NOMO-1 treated with dmso at 0.1 percent for 144 hours (cell line): Measurements from ENCODE around the gene GPRC5C.
"Not testable (repeated sequence)": the region's sequence is repeated elsewhere in the genome, so short reads cannot be mapped to it uniquely, and the experiment has no call there.

ENCODE experiments used
- DNase-seq: peaks from one replicate; lab custom pipeline; 2025; ENCODE audit not compliant: unreplicated experiment; lab: John Stamatoyannopoulos, UW

Gene GPRC5C

DNA sequence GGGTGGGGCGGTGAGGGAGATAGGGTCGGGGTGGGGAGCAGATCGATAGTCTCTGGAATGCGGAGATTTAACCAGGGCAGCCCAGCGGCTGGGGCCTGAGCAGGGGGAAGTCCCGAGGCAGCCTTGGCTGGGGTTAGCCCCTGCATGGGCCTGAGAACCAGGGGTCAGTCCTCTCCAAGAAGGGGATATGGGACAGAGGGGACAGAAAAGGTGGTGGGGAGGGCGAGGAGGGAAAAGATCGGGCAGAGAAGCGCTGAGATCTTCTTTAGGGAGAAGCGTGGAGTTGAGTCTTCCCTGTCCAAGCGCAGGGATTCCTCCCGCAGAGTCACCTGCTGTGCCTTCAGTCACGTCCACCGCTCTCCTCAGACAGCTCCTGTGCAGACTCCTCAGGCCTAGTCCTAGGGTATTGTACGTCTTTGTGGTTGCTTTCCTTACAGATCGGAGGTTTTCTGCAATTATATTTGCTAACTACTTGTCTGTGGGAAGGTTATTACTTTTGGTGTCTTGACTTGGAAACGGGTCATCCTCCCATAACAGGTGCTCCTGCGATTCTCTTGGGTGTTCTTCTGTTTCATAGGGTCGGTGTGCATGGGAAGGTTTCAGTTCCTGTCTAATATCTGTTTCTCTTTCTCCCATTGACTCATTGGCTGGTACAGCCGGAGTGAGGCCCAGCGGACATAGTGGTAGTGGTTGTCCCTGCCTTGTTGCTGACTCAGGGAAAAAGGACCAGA, 35.5 kb downstream of the GPRC5C start:
- DNase-seq: peak; percentile 54

DNA sequence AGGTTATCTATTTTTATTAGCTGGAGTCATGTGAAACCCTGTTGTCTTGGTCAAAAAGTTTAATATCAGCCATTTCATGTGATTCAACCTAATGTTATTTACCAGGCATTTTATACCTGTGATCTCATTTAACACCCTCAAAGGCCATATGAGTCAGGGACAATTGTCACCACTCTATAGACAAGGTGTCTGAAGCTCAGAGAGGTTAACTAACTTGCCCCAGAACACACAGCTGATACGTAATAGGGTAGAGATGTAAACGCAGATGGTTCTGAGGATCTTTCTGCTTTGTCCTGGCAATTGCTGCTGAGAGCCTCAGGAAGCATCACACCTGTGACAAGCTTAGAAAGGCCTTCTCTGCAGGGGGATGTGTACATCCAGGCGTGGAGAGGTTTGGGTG, 39.5 kb downstream of the GPRC5C start:
- DNase-seq: no peak

DNA sequence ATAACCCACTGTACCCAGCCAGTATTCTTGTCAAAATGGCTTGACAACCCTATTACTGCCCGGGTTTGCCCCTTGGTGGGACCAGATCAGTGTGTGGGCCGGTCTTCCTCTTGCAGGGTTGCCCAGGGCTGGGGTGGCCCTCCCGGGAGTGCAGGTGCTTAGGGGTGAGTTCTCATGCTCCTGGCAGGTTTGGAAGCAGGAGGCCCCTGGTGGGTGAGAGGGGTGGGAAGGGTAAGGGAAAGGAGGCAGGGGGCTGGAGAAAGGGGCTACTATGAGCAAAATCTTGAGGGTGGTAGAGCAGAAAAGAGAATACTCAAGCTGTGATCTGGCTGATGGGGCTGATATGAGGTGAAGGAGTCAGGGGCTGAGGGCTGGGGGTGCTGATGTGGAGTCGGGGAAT, 41.0 kb downstream of the GPRC5C start:
- DNase-seq: no peak

DNA sequence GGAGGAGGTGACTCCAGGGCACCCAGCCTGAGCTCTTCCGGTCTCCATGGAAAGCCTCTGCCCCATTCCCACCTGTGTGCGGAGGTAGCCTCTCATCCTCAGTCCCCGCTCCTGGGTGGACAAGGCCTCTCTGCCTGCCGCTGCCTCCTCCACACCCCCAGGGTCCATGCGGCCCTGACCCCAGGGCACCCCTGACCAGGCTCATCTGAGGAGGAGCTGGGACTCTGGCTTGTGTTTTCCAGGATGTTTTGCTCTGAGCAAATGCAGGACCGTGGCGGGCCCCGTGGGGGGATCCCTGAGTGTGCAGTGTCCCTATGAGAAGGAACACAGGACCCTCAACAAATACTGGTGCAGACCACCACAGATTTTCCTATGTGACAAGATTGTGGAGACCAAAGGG, 41.4 kb downstream of the GPRC5C start:
- no peak for DNase-seq

DNA sequence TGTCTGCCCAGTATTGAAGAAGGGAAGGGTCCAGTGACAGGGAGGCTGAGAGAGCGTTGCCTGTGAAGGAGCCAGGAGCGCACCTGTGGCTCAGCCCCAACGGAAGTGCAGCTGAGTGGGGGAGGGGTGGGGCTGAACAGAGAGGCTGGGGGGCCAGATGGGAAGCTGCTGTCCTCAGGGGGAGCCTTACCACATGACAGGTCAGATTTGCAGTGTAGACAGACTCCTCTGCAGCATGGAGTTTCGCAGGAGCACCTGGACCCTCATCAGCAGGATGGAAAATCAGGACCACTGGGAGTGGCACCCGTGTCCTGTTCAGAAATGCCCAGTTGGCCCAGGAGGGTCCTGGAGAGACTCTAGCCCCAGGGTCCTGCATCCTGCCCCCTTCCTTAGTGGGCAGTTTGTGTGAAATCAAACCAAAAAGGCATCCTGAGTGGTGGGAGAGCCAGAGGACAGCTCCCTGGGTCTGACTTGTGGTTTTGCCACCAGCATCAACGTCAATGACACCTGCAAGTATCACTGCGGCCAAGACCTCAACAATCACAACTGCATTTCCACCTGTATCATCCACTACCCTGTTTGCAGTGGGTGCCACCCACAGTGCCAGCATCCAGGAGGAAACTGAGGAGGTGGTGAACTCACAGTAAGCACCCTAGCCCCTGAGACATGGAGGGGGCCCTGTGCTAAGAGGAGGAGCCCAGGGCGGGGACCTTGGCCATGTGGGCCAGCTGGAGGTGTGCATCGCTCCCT, 42.3 kb downstream of the GPRC5C start:
- DNase-seq: no peak

DNA sequence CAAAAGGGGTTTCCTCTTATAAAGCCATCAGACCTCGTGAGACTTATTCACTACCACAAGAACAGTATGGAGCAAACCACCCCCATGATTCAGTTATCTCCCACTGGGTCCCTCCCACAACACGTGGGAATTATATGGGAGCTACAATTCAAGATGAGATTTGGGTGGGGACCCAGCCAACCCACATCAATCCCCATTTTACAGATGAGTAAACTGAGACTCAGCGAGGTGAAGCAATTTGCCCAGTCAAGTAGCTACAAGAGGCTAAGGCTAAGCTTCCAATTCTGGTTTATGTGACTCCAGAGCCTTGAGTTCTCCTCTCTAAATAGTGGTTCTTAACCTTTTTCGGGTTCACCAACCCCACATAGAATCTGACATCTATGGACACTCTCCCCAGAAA, 43.3 kb downstream of the GPRC5C start:
- no peak for DNase-seq

DNA sequence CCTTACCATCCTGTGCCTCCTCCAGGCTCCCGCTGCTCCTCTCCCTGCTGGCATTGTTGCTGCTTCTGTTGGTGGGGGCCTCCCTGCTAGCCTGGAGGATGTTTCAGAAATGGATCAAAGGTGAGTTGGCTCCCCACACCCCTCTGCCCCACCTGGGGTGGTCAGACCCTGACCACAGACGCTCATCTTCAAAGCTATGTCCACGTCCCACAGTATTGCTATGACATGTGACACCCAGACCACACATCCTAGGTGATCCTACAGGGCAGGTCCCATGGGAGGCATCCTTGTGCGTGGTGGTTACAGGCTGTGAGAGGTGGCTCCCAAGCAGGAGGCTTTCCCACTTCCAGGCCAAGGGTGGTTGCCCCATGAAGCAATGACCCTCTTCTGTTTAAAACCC, 45.5 kb downstream of the GPRC5C start:
- no peak for DNase-seq

DNA sequence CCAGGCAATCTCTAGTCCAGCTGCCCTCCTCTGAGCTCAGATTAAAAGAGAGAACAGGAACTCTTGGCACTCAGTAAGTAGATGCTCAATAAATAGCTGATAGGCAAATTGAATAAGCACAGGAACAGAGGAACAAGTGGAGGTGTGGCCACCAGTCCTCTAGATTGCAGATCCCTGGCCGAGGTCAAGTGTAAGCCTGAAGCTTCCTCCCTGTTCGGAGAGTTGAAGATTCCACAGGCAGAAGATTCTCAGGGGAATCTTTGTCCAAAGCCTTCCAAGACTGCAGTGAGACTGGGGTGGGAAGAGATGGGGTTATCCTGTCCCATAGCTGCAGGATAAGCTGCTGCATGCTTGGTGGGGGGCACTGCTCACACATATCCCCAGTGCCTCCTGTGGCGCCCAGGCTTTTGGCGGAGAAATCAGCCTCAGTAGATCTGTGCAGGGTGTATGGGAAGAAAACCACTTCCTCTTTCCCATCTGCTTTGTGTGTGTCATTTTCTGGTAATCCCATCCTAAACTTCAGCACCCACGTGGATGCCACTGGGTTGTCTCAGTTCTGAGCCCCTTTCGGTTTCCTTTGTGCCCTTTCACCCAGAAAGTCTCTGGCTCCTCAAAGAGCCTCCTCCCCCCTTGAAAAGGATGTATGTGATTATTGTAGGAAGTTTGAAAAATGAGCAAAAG, 46.7 kb downstream of the GPRC5C start:
- DNase-seq: peak; percentile 61

DNA sequence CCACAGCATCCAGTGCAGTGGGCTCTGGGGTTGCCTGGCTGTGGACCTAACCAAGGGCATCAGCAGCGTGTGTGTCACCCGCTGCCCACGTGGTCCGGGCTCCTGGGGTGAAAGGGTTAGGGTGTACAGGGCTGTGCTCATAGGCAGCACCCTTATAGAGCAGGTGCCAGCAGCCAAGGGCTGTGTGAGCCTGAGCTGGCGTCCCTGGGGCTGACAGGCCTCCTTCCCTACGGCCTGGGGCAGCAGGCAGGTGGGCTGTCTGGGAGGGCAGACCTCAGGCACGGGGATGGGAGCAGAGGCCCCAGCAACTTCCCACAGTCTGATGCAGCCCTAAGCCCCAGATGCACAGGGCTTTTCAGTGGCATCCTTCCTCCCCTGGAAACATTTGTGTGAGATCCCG, 48.4 kb downstream of the GPRC5C start:
- DNase-seq: no peak

DNA sequence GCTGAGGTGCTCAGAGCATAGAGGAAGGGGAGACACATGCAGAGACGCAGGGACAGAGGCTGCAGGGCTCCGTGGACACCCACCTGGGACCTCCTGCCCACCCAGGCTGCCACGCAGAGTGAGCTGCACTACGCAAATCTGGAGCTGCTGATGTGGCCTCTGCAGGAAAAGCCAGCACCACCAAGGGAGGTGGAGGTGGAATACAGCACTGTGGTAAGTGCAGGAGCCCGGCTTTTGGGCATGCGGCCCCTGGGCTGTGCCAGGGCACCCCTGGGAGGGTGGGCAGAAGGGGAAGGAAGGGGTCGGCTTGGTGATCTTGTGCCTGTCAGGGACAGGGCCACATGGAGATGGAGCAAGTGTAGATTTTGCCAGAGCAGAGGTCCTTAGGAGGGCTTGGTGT, 49.7 kb downstream of the GPRC5C start:
- DNase-seq: no peak

DNA sequence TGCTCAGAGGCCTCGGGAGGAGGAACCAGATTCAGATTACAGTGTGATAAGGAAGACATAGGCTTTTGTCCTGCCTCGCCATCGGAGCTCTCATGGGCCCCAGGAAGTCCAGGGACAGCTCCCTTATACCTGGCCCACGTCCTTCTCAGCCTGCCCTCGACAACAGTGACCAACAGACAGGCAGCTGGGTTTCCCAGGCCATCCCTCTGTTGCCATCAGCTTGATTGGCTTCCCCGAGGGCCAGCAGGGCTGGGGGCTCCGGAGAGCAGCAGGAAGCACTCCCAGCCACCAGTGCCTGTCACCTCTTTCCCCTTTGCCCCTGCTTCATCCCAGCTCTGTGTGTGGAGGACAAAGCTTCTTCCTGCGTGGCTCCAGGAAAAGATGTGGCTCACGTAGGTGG, 52.2 kb downstream of the GPRC5C start:
- no peak for DNase-seq

DNA sequence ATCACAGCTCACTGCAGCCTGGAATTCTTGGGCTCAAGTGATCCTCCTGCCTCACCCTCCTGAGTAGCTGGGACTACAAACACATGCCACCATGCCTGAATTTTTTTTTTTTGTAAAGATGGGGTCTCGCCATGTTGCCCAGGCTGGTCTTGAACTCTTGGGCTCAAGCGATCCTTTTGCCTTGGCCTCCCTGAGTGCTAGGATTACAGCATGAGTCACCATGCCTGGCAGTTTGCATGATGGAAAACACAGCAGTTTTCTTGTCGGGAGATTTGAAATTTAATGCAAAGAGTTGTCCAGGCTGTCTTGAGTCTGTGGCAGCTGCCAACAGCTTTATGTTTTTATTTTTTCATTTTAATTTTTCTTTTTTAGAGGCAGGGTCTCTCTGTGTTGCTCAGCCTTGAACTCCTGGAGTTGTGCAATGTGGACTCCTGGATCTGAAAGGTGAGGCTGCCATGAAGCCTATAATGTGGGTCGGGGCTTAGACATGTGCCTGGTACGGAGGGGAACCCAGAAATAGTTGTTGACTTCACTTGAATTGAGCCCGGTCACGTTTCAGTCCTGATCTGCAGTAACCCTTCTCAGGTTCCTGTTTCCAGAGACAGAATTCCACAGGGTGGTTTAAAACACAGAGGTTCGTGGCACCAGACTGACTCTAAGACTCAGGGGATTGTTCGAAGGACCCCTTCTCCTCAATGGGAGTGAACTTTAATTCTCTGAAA, 53.3 kb downstream of the GPRC5C start:
- no peak for DNase-seq

DNA sequence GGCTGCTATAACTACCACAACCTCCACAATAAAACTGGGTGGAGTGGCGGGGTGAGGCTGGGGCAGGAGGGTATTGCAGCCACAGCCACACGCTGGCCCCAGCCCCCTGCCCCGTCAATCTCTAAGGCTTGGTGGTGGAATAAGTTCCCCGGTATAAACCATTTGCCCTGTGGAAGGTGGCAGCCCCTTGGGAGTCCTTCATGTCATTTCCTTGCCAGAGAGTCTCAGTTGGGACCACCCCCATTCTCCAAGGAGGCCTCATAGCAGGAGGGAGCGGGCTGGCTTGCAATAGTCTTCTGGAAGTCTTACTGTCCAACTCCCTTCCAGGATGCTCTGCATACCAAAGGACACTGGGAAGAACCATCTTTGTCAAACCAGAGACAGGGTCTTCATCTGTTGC, 54.0 kb downstream of the GPRC5C start:
- no peak for DNase-seq

DNA sequence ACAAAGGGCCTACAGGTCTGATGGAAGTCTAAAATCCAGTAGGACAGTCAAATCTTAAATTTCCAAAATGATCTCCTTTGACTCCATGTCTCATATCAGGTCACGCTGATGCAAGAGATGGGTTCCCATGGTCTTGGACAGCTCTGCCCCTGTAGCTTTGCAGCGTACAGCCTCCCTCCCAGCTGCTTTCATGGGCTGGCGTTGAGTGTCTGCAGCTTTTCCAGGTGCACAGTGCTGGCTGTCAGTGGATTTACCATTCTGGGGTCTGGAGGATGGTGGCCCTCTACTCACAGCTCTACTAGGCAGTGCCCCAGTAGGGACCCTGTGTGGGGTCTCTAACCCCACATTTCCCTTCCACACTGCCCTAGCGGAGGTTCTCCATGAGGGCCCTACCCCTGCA, 56.4 kb downstream of the GPRC5C start:
- not testable (repeated sequence) for DNase-seq

DNA sequence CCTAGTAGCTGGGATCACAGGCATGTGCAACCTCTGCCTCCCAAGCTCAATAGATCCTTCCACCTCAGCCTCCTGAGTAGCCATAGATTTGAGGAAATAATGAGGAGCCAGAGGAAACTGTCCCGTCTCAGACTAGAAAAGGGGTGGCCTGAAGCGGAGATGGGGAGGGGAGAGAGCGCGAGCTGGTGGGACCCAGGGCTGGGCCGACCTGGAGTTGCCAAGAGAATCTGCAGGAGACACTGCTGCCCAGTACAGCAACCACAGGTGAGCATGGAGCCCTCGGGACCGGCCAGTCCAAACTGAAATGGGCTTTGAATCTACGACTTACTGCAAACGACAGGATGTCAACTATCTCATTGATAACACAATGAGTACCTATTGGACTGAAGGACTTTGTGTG, 58.8 kb downstream of the GPRC5C start:
- no peak for DNase-seq

DNA sequence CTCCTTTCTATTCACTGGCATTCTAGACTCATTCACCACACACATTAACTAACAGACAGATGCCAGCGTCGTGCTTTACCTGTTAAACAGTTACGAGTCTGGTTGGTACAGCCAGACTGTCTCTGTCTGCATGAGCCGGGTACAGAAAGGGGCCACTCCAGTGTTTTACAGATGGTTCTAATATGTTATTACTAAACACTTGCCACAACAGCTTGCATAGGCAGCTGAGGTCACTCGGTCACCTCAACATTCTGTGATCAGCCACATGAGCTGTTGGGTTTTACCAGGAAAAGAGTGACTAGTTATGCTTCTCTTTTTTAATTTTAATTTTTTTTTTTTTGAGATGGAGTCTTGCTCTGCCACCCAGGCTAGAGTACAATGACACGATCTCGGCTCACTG, 59.7 kb downstream of the GPRC5C start:
- no peak for DNase-seq

DNA sequence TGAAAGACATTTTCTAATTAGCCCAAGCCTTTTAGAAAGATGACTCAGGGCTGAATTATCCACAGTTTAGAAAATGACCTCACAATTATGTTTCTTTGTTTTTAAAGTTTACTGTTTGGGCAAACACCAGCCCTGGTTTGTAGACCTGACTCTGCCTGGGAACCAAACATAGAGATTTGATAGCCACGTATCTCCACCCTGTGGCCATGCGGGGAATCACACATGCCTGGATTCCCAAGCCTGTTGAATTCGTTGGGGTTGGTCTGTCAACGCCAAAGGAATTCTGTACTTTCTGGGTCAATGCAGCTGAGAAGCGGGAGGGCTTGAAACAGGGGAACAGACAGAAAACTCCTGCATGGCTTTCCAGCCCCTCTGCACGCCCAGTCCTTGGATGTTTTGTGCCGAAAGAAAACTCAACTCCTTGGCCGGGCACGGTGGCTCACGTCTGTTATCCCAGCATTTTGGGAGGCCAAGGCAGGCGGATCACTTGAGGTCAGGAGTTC, 61.5 kb downstream of the GPRC5C start:
- DNase-seq: no peak
